Measurements from ENCODE around the gene PLCH1.

PLCH1 gene

GRCh38 chr3:155370764-155371503 is 373.9 kb downstream of the PLCH1 start:
- H3K9me3 ChIP-seq (ENCODE audit: control insufficient read depth, insufficient read depth, low read depth, low read length), result no peaks in the 10 kb centered on the region
- CTCF ChIA-PET, result interaction anchor here (0.8 to 0.9 kb wide), 2 partner anchors 12 to 331 kb away, joined by 3 read pairs; no protein-coding TSS in a partner anchor
- TF ChIP-seq ZNF580 (tag by site-specific recombination; IDR thresholded peaks at IDR 0.05) (no peak), ZNF76 (tag by site-specific recombination; IDR thresholded peaks at IDR 0.05; ENCODE audit: borderline replicate concordance, low read depth) (no peak), ZNF473 (tag by site-specific recombination; IDR thresholded peaks at IDR 0.05) (no peak), ZNF10 (tag by site-specific recombination; IDR thresholded peaks at IDR 0.05) (no peak), ZNF555 (tag by site-specific recombination; conservative IDR thresholded peaks at IDR 0.05) (no peak), ZNF404 (tag by site-specific recombination; IDR thresholded peaks at IDR 0.05) (no peak), ZNF792 (tag by site-specific recombination; IDR thresholded peaks at IDR 0.05) (no peak), ZNF121 (tag by site-specific recombination; IDR thresholded peaks at IDR 0.05) (no peak), ZNF707 (tag by site-specific recombination; IDR thresholded peaks at IDR 0.05) (no peak), ZNF391 (tag by site-specific recombination; IDR thresholded peaks at IDR 0.05; ENCODE audit: borderline replicate concordance, low read depth) (no peak), ZBTB21 (tag by site-specific recombination; IDR thresholded peaks at IDR 0.05) (no peak), ZNF521 (tag by site-specific recombination; IDR thresholded peaks at IDR 0.05) (no peak), ZNF544 (tag by site-specific recombination; IDR thresholded peaks at IDR 0.05) (no peak)
- H3K27ac ChIP-seq (ENCODE audit: extremely low read depth, low read depth, low read length), result no peak overlapping the region
- no peaks in the 10 kb centered on the region for H3K4me1 ChIP-seq (ENCODE audit: control insufficient read depth, insufficient read depth, low read length)
- no peak overlapping the region for H3K4me3 ChIP-seq (ENCODE audit: low read depth, low read length)
- H3K36me3 ChIP-seq (ENCODE audit: control insufficient read depth in 2 of 2, insufficient read depth in 1 of 2, low read length in 2 of 2), result no peaks in the 10 kb centered on the region
- POLR2A ChIA-PET, result no interaction called here

- TF ChIP-seq ZNF571 (tag by site-specific recombination; IDR thresholded peaks at IDR 0.05) (no peak), ZNF626 (tag by site-specific recombination; IDR thresholded peaks at IDR 0.05) (no peak), ZBTB21 (tag by site-specific recombination; IDR thresholded peaks at IDR 0.05) (no peak), GLI2 (tag by site-specific recombination; IDR thresholded peaks at IDR 0.05; ENCODE audit: borderline replicate concordance, low read depth) (no peak), ZNF140 (tag by site-specific recombination; IDR thresholded peaks at IDR 0.05) (no peak), ZNF292 (tag by site-specific recombination; IDR thresholded peaks at IDR 0.05; ENCODE audit: borderline replicate concordance, low read depth) (no peak), ZNF132 (tag by site-specific recombination; IDR thresholded peaks at IDR 0.05; ENCODE audit: borderline replicate concordance) (no peak), ZBTB17 (tag by site-specific recombination; IDR thresholded peaks at IDR 0.05) (no peak), ZNF777 (tag by site-specific recombination; IDR thresholded peaks at IDR 0.05; ENCODE audit: borderline replicate concordance) (no peak), ZNF146 (tag by site-specific recombination; IDR thresholded peaks at IDR 0.05) (no peak)
- Histone ChIP-seq H3K27ac (ENCODE audit: extremely low read depth, low read depth, low read length) (no peak overlapping the region), H3K36me3 (ENCODE audit: control insufficient read depth in 2 of 2, insufficient read depth in 1 of 2, low read length in 2 of 2) (no peaks in the 10 kb centered on the region), H3K4me3 (ENCODE audit: low read depth, low read length) (no peak overlapping the region), H3K4me1 (ENCODE audit: control insufficient read depth, insufficient read depth, low read length) (no peaks in the 10 kb centered on the region), H3K9me3 (ENCODE audit: control insufficient read depth, insufficient read depth, low read depth, low read length) (no peaks in the 10 kb centered on the region)
- ChIA-PET POLR2A (no interaction called here), CTCF (interaction anchor here (0.8 to 0.9 kb wide), 2 partner anchors 13 to 332 kb away, joined by 3 read pairs; no protein-coding TSS in a partner anchor)
Observed at GRCh38 chr3:155370198-155370597, 374.7 kb downstream of the PLCH1 start.

- ChIA-PET POLR2A (no interaction called here), CTCF (no interaction called here)
- Histone ChIP-seq H3K4me3 (ENCODE audit: low read depth, low read length) (no peak overlapping the region), H3K36me3 (ENCODE audit: control insufficient read depth in 2 of 2, insufficient read depth in 1 of 2, low read length in 2 of 2) (no peaks in the 10 kb centered on the region), H3K9me3 (ENCODE audit: control insufficient read depth, insufficient read depth, low read depth, low read length) (no peaks in the 10 kb centered on the region), H3K27ac (ENCODE audit: extremely low read depth, low read depth, low read length) (no peak overlapping the region), H3K4me1 (ENCODE audit: control insufficient read depth, insufficient read depth, low read length) (no peaks in the 10 kb centered on the region)
- no peak for TF ChIP-seq ZNF645 (tag by site-specific recombination; IDR thresholded peaks at IDR 0.05)
- no peak for TF ChIP-seq ZBTB6 (tag by site-specific recombination; IDR thresholded peaks at IDR 0.05)
- TF ChIP-seq BCL11A (tag by site-specific recombination; IDR thresholded peaks at IDR 0.05; ENCODE audit: low read depth), result no peak
- no peak for TF ChIP-seq ZNF658 (tag by site-specific recombination; IDR thresholded peaks at IDR 0.05)
- TF ChIP-seq SP2 (tag by site-specific recombination; IDR thresholded peaks at IDR 0.05), result no peak
- TF ChIP-seq ZBTB8A (tag by site-specific recombination; IDR thresholded peaks at IDR 0.05), result no peak
- TF ChIP-seq ZNF239 (tag by site-specific recombination; IDR thresholded peaks at IDR 0.05), result no peak
- no peak for TF ChIP-seq ZNF169 (tag by site-specific recombination; IDR thresholded peaks at IDR 0.05)
- no peak for TF ChIP-seq PRDM1 (tag by site-specific recombination; IDR thresholded peaks at IDR 0.05)
- TF ChIP-seq GFI1B (tag by site-specific recombination; IDR thresholded peaks at IDR 0.05), result no peak
- no peak for TF ChIP-seq ZNF202 (tag by site-specific recombination; IDR thresholded peaks at IDR 0.05; ENCODE audit: borderline replicate concordance)
Observed at GRCh38 chr3:155369735-155370134, 375.1 kb downstream of the PLCH1 start.
